ENCODE data around the gene BST2. TPM values are rescaled to one million over a fixed set of nuclear protein-coding genes. Genes with fewer than 3 reads are reported as not detected.

Gene BST2
- total RNA-seq, 2 donors from 2014 or later, result 12.8 to 15.6 TPM

DNA sequence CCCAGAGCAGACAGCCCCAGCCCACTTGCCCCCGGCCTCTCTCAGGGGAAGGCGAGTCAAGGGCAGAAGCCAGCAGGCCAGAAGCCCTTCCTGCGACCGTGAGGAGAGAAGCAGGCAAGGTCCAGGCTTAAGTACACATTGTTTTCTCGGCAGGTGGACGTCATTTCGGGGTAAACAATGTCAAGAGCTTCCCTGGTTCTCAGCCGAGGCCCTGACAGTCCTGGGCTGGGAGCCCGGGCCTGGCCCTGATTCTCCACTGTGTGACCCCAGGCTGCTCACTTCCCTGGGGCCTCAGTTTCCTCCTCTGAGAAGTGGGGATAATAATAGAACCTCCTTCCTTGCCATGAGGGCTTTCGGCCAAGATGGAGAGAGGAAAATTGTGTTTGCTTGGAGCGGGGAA, 47.7 kb downstream of the BST2 start:
- Histone ChIP-seq H3K4me1 (no peaks in the 10 kb centered on the region), H3K36me3 (no peaks in the 10 kb centered on the region), H3K27ac (no peak overlapping the region), H3K9ac (ENCODE audit: low read depth in 2 of 2, low read length in 2 of 2) (no peak overlapping the region), H3K9me3 (no peaks in the 10 kb centered on the region), H3K27me3 (no peaks in the 10 kb centered on the region), H3K4me3 (no peak overlapping the region)
- TF ChIP-seq, protein P1, sequence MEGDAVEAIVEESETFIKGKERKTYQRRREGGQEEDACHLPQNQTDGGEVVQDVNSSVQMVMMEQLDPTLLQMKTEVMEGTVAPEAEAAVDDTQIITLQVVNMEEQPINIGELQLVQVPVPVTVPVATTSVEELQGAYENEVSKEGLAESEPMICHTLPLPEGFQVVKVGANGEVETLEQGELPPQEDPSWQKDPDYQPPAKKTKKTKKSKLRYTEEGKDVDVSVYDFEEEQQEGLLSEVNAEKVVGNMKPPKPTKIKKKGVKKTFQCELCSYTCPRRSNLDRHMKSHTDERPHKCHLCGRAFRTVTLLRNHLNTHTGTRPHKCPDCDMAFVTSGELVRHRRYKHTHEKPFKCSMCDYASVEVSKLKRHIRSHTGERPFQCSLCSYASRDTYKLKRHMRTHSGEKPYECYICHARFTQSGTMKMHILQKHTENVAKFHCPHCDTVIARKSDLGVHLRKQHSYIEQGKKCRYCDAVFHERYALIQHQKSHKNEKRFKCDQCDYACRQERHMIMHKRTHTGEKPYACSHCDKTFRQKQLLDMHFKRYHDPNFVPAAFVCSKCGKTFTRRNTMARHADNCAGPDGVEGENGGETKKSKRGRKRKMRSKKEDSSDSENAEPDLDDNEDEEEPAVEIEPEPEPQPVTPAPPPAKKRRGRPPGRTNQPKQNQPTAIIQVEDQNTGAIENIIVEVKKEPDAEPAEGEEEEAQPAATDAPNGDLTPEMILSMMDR (IDR thresholded peaks at IDR 0.05), result no peak
- DNase-seq, result no peak
- intact Hi-C loops (cut with DNase I), result no loop called here

DNA sequence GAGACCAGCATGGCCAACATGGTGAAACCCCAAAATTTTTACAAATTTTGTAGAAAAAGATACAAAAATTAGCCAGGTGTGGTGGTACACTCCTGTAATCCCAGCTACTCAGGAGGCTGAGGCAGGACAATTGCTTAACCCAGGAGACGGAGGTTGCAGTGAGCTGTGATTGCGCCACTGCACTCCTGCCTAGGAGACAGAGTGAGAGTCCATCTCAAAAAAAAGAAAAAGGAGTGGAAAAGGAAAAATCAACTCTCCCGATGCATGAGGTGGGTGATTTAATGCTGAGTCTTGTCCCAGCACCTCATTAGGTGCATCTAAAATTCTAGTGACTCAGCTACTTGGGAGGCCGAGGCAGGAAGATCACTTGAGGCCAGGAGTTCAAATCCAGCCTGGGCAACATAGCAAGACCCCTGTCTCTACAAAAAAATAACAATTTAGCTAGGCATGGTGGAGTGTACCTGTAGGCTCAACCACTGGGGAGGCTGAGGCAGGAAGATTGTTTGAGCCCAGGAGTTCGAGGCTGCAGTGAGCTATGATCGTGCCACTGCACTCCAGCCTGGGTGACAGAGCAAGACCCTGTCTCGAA, 48.3 kb downstream of the BST2 start:
- no peaks in the 10 kb centered on the region for H3K27me3 ChIP-seq
- H3K36me3 ChIP-seq, result no peaks in the 10 kb centered on the region
- no peak for DNase-seq
- H3K9ac ChIP-seq (ENCODE audit: low read depth in 2 of 2, low read length in 2 of 2), result no peak overlapping the region
- TF ChIP-seq, protein P1 (IDR thresholded peaks at IDR 0.05), result no peak
- no peaks in the 10 kb centered on the region for H3K4me1 ChIP-seq
- intact Hi-C loops (cut with DNase I), result no loop called here
- no peaks in the 10 kb centered on the region for H3K9me3 ChIP-seq
- no peak overlapping the region for H3K4me3 ChIP-seq
- no peak overlapping the region for H3K27ac ChIP-seq

DNA sequence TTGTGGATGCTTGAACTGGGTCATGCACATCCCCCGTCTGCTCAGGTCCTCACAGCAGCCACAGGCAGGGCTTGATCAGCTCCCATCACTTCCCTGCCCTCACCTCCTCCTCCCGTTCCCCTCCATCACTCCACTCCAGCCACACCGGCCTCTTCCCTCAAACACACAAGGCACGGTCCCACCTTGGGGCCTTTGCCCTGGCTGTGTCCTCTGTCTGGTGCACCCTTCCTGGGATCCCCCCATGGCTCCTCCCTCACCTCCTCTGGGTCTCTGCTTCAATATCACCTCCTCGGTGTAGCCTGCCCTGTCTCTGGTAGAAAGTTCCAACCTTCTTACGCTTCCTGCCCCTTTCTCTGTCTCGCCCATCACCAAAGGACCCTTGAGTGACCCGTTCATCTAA, 52.0 kb downstream of the BST2 start:
- Histone ChIP-seq H3K27ac (no peak overlapping the region), H3K4me1 (no peaks in the 10 kb centered on the region), H3K27me3 (no peaks in the 10 kb centered on the region), H3K4me3 (no peak overlapping the region), H3K9me3 (no peaks in the 10 kb centered on the region), H3K9ac (ENCODE audit: low read depth in 2 of 2, low read length in 2 of 2) (no peak overlapping the region), H3K36me3 (no peaks in the 10 kb centered on the region)
- TF ChIP-seq, protein P1 (IDR thresholded peaks at IDR 0.05), result no peak
- DNase-seq, result no peak
- intact Hi-C loops (cut with DNase I), result no loop called here

Other genes starting within 250 kb of the BST2 start
- gene USE1, start 190.3 kb downstream of the BST2 start, total RNA-seq, result 10 to 100 TPM; 18.2 to 22.4 TPM
- 10 to 100 TPM; 35.7 to 46.9 TPM for gene OCEL1, start 179.4 kb downstream of the BST2 start, total RNA-seq
- gene NR2F6, start 159.7 kb downstream of the BST2 start, total RNA-seq, result 100 to 1,000 TPM; 129 to 195 TPM
- gene USHBP1, start 140.9 kb downstream of the BST2 start, total RNA-seq, result 1 to 10 TPM; 1.1 to 1.3 TPM
- 10 to 100 TPM; 73.7 to 94.7 TPM for gene BABAM1, start 138.2 kb downstream of the BST2 start, total RNA-seq
- gene ANKLE1, start 123.7 kb downstream of the BST2 start, total RNA-seq, result under 1 TPM; 0.27 to 0.44 TPM
- 1 to 10 TPM; 4.3 to 5.2 TPM for gene ABHD8, start 102.2 kb downstream of the BST2 start, total RNA-seq
- gene MRPL34, start 99.8 kb downstream of the BST2 start, total RNA-seq, result 100 to 1,000 TPM; 127 to 184 TPM
- 10 to 100 TPM; 39.1 to 45.0 TPM for gene DDA1, start 96.1 kb downstream of the BST2 start, total RNA-seq
- 10 to 100 TPM in 1 of 2 donors, 1 to 10 TPM in 1; 8.9 to 13.7 TPM for gene ANO8, start 70.8 kb downstream of the BST2 start, total RNA-seq
- gene GTPBP3, start 68.1 kb downstream of the BST2 start, total RNA-seq, result 10 to 100 TPM; 15.4 to 26.9 TPM
- 10 to 100 TPM; 20.8 to 47.1 TPM for gene PLVAP, start 28.3 kb downstream of the BST2 start, total RNA-seq
- gene CCDC194, start 11.4 kb downstream of the BST2 start, total RNA-seq, result not detected
- gene MVB12A, start 14.4 kb upstream of the BST2 start, total RNA-seq, result 10 to 100 TPM; 53.1 to 70.1 TPM
- gene TMEM221, start 43.0 kb upstream of the BST2 start, total RNA-seq, result not detected
- gene NXNL1, start 55.3 kb upstream of the BST2 start, total RNA-seq, result not detected
- gene SLC27A1, start 64.9 kb upstream of the BST2 start, total RNA-seq, result 1 to 10 TPM; 4.2 to 5.1 TPM
- gene PGLS, start 106.0 kb upstream of the BST2 start, total RNA-seq, result 100 to 1,000 TPM in 1 of 2 donors, 10 to 100 TPM in 1; 93.0 to 114 TPM
- gene COLGALT1, start 150.0 kb upstream of the BST2 start, total RNA-seq, result 10 to 100 TPM; 51.4 to 90.9 TPM

All from colonic mucosa (tissue), 4 donors.